Prostate gland (tissue), 2 donors: Measurements from ENCODE around the gene WFDC10B.

Source experiments
- POLR2A ChIP-seq: fragments of 450-650 bp; IDR thresholded peaks from one replicate; pipeline ENCODE4 v1.6.1; 2016; ENCODE audit warnings: antibody characterized with exemption, mild to moderate bottlenecking
- POLR2AphosphoS5 ChIP-seq: sonication (generic); formaldehyde crosslinking; IDR thresholded peaks from one replicate; pipeline ENCODE4 v1.6.1; 2017; ENCODE audit warnings: antibody characterized with exemption
- TF ChIP-seq, protein P1 (sequence below), 4 experiments: fragments of 200-600 bp in 2 of 4; fragments of 450-650 bp in 2 of 4; sonication (generic) in 2 of 4; IDR thresholded peaks; 1 replicate in 3 of 4; 2 replicates in 1 of 4; pipeline ENCODE4 v1.5.1; 2016 to 2019; ENCODE audit warnings: antibody characterized with exemption in 4 of 4, mild to moderate bottlenecking in 2 of 4, moderate library complexity in 2 of 4

DNA sequence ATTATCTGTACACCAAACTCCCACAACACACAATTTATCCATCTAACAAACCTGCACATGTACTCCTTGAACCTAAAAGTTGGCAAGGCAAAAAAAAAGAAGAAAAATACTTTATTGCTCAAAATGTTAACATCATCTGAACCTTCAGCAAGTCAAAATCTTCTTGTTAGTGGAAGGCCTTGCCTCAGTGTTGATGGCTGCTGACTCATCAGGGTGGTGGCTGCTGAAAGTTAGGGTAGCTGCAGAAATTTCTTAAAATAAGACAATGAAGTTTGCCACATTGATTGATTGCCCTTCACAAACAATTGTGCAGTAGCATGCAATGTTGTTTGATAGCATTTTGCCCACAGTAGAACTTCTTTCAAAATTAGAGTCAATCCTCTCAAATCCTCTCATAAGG, 32.1 kb downstream of the WFDC10B start:
- TF ChIP-seq, protein P1, sequence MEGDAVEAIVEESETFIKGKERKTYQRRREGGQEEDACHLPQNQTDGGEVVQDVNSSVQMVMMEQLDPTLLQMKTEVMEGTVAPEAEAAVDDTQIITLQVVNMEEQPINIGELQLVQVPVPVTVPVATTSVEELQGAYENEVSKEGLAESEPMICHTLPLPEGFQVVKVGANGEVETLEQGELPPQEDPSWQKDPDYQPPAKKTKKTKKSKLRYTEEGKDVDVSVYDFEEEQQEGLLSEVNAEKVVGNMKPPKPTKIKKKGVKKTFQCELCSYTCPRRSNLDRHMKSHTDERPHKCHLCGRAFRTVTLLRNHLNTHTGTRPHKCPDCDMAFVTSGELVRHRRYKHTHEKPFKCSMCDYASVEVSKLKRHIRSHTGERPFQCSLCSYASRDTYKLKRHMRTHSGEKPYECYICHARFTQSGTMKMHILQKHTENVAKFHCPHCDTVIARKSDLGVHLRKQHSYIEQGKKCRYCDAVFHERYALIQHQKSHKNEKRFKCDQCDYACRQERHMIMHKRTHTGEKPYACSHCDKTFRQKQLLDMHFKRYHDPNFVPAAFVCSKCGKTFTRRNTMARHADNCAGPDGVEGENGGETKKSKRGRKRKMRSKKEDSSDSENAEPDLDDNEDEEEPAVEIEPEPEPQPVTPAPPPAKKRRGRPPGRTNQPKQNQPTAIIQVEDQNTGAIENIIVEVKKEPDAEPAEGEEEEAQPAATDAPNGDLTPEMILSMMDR (IDR thresholded peaks at IDR 0.05): no peak
- TF ChIP-seq POLR2AphosphoS5: no peak
- TF ChIP-seq POLR2A: no peak
